Endothelial cell of umbilical vein (primary cell): Measurements from ENCODE around the gene C1QTNF2. TPM values are rescaled to one million over a fixed set of nuclear protein-coding genes. Genes with fewer than 3 reads are reported as not detected.

Experiments
- BruUV-seq: library from RNA; stranded (reverse); fragments of 400-500 nt; replicated peaks from 2 replicates; lab custom pipeline; 2021; lab: Mats Ljungman, UMichigan
- CTCF ChIA-PET: fragments of 300-600, 350-600 bp; sonication (Branson Sonifier 250); formaldehyde crosslinking; loops from one replicate; lab custom pipeline; 2021; ENCODE audit warnings: antibody characterized with exemption, inconsistent platforms; lab: Charles Lee
- POLR2A ChIA-PET: fragments of 300-600, 350-600 bp; sonication (Branson Sonifier 250); formaldehyde crosslinking; loops from one replicate; lab custom pipeline; 2021; ENCODE audit warnings: antibody characterized with exemption, inconsistent platforms; lab: Charles Lee
- DNase-seq: peaks from one replicate; pipeline ENCODE4 v3.0.0-alpha.2; 2011; ENCODE audit warnings: low read depth, low spot score
- FAIRE-seq: peaks from 2 replicates; lab custom pipeline; 2011; peaks lifted over from hg19 to GRCh38; lab: Jason Lieb, UNC
- H2AFZ ChIP-seq: 2 replicates; pipeline ENCODE4 v1.6.0; 2012; ENCODE audit warnings: low read depth, low read length, control low read depth, inconsistent platforms
- H3K27ac ChIP-seq: 2 replicates; pipeline ENCODE4 v1.5.1; 2011; ENCODE audit warnings: low read depth, mild to moderate bottlenecking, control low read depth, low read length, moderate library complexity; ENCODE audit not compliant: insufficient read depth
- H3K27me3 ChIP-seq, 2 experiments: 2 replicates each; pipeline versions ENCODE4 v1.6.0 to v1.6.1; 2011; ENCODE audit warnings: low read length in 2 of 2, mixed read lengths in 1 of 2; ENCODE audit not compliant: control insufficient read depth in 2 of 2, insufficient read depth in 2 of 2
- H3K36me3 ChIP-seq, 2 experiments: 2 replicates in 1 of 2; 3 replicates in 1 of 2; pipeline ENCODE4 v1.5.1; 2011; ENCODE audit warnings: low read length in 2 of 2, mild to moderate bottlenecking in 1 of 2, moderate library complexity in 1 of 2; ENCODE audit not compliant: control insufficient read depth in 2 of 2, insufficient read depth in 2 of 2; ENCODE audit errors: extremely low read depth in 1 of 2
- H3K4me1 ChIP-seq: 3 replicates; pipeline ENCODE4 v1.5.1; 2011; ENCODE audit warnings: mild to moderate bottlenecking, low read length; ENCODE audit not compliant: control insufficient read depth, insufficient read depth; ENCODE audit errors: extremely low read depth
- H3K4me2 ChIP-seq: 2 replicates; pipeline ENCODE4 v1.6.1; 2011; ENCODE audit warnings: low read length, control low read depth, mixed read lengths; ENCODE audit not compliant: insufficient read depth
- H3K4me3 ChIP-seq, 3 experiments: fragments of 200-600 bp in 1 of 3; sonication (generic), shearing (Covaris generic) in 1 of 3; replicated peaks in 1 of 3; 2 replicates each; pipeline ENCODE4 v1.5.1; 2011 to 2016; ENCODE audit warnings: control low read depth in 3 of 3, low read length in 3 of 3, mild to moderate bottlenecking in 2 of 3, inconsistent platforms in 1 of 3, low read depth in 1 of 3, moderate library complexity in 1 of 3; ENCODE audit not compliant: insufficient read depth in 1 of 3
- H3K79me2 ChIP-seq: 2 replicates; pipeline ENCODE4 v1.6.0; 2012; ENCODE audit warnings: low read length, inconsistent platforms; ENCODE audit not compliant: control insufficient read depth, insufficient read depth
- H3K9ac ChIP-seq: replicated peaks from 2 replicates; pipeline ENCODE3; 2011; ENCODE audit warnings: low read length, control low read depth; ENCODE audit not compliant: insufficient read depth; ENCODE audit errors: extremely low read depth
- H3K9me1 ChIP-seq: replicated peaks from 3 replicates; pipeline ENCODE4 v1.6.0; 2011; ENCODE audit warnings: mild to moderate bottlenecking, low read length; ENCODE audit not compliant: control insufficient read depth, insufficient read depth; ENCODE audit errors: extremely low read depth
- H3K9me3 ChIP-seq: replicated peaks from 2 replicates; pipeline ENCODE4 v1.5.1; 2012; ENCODE audit warnings: low read length, inconsistent platforms; ENCODE audit not compliant: control insufficient read depth, insufficient read depth
- H4K20me1 ChIP-seq: replicated peaks from 2 replicates; pipeline ENCODE3; 2011; ENCODE audit warnings: mild to moderate bottlenecking, low read length; ENCODE audit not compliant: control insufficient read depth, insufficient read depth; ENCODE audit errors: extremely low read depth
- CTCF ChIP-seq, 2 donors: IDR thresholded peaks; 1 replicate in 1 of 2; 2 replicates in 1 of 2; pipeline ENCODE4 v1.5.1; 2011; ENCODE audit warnings: low read length in 2 of 2, mild to moderate bottlenecking in 2 of 2, moderate library complexity in 2 of 2, control low read depth in 1 of 2, inconsistent platforms in 1 of 2, low read depth in 1 of 2; ENCODE audit not compliant: insufficient read depth in 1 of 2; ENCODE audit errors: extremely low read depth in 1 of 2
- EZH2 ChIP-seq: IDR thresholded peaks from 2 replicates; pipeline ENCODE4 v1.6.1; 2012; ENCODE audit warnings: borderline replicate concordance, low read depth, mild to moderate bottlenecking, moderate library complexity, low read length, inconsistent platforms; ENCODE audit not compliant: severe bottlenecking
- GATA2 ChIP-seq: IDR thresholded peaks from 2 replicates; pipeline ENCODE4 v1.7.0; 2011; ENCODE audit warnings: low read depth, mild to moderate bottlenecking, moderate library complexity, mixed read lengths, low read length; ENCODE audit not compliant: insufficient read length, insufficient read depth
- JUN ChIP-seq: IDR thresholded peaks from 2 replicates; pipeline ENCODE4 v1.6.1; 2011; ENCODE audit warnings: borderline replicate concordance, low read depth; ENCODE audit not compliant: insufficient read length, insufficient read depth
- MAX ChIP-seq: IDR thresholded peaks from 2 replicates; pipeline ENCODE4 v1.6.1; 2011; ENCODE audit not compliant: insufficient read depth, insufficient read length
- MYC ChIP-seq: IDR thresholded peaks from one replicate; pipeline ENCODE4 v1.6.1; 2011; ENCODE audit warnings: mild to moderate bottlenecking, low read depth, low read length
- POLR2A ChIP-seq: IDR thresholded peaks from 2 replicates; pipeline ENCODE4 v1.6.1; 2012; ENCODE audit warnings: low read depth, mild to moderate bottlenecking, control low read depth, low read length
- dilution Hi-C: fragments of 300-500 bp; cut with MboI; formaldehyde crosslinking; loops from one replicate; pipeline ENCODE4 v1.15.0; 2019; ENCODE audit warnings: low sequenced_read_pairs; ENCODE audit not compliant: extremely low pct_ligation_motif_present
- intact Hi-C: fragments of 100-400 bp; cut with micrococcal nuclease; formaldehyde crosslinking; loops from one replicate; pipeline ENCODE4 v1.10.0; 2022
- polyA plus RNA-seq, 4 experiments: library from polyadenylated mRNA; depleted of rRNA in 3 of 4; stranded (reverse) in 3 of 4; unstranded in 1 of 4; fragments of >200 nt; gene quantifications; 2 replicates each; pipeline versions ENCODE4 v1.2.1 to v1.2.3, GENCODE V29; 2011 to 2012; ENCODE audit warnings: missing spikeins in 1 of 4
- total RNA-seq: library from RNA; stranded (reverse); gene quantifications from 2 replicates; pipeline ENCODE4 v1.2.3, GENCODE V29; 2021

C1QTNF2 gene
- total and polyA plus RNA-seq, 2 donors (not counting 3 experiments of a cell fraction or from before 2014, with no cell fraction given), result 0.52 to 0.53 TPM

GRCh38 chr5:160325716-160326115, 44.7 kb downstream of the C1QTNF2 start:
- H3K27me3 ChIP-seq, result no peaks in the 10 kb centered on the region
- no peaks in the 10 kb centered on the region for H3K36me3 ChIP-seq
- H3K4me2 ChIP-seq, result no peak overlapping the region
- TF ChIP-seq MYC (no peak), EZH2 (no peak), GATA2 (no peak), CTCF (IDR thresholded peaks at IDR 0.05; ENCODE audit: extremely low read depth in 1 of 2, insufficient read depth in 1 of 2, low read depth in 1 of 2, low read length in 2 of 2) (no peak), JUN (no peak), POLR2A (no peak), MAX (no peak)
- intact Hi-C loops (no loop called here), dilution Hi-C loops (no loop called here)
- DNase-seq, result no peak
- H3K9me3 ChIP-seq, result no peaks in the 10 kb centered on the region
- H3K9me1 ChIP-seq, result no peaks in the 10 kb centered on the region
- no peak overlapping the region for H3K9ac ChIP-seq
- H3K4me3 ChIP-seq, result no peak overlapping the region
- no peak overlapping the region for H3K27ac ChIP-seq
- POLR2A ChIA-PET, result no interaction called here
- FAIRE-seq, result no peak
- no peaks in the 10 kb centered on the region for H3K4me1 ChIP-seq
- CTCF ChIA-PET, result no interaction called here
- no TSS peak for BruUV-seq
- H3K79me2 ChIP-seq, result no peaks in the 10 kb centered on the region
- H4K20me1 ChIP-seq, result no peaks in the 10 kb centered on the region
- no peak overlapping the region for H2AFZ ChIP-seq
